Activated naive CD4-positive, alpha-beta T cell treated with Interleukin-2 at 50 U/mL for 16 hours (primary cell): ENCODE measurements around the gene ITIH6.
A peak's percentile ranks its signal among the peaks of the same experiment; 100 is the strongest.
"Not testable (repeated sequence)": the region's sequence is repeated elsewhere in the genome, so short reads cannot be mapped to it uniquely, and the experiment has no call there.

Source experiments
- DNase-seq: peaks from one replicate; pipeline ENCODE4 v3.0.0-alpha.2; 2020

ITIH6 gene

GRCh38 chrX:54794795-54795194, 3.3 kb downstream of the ITIH6 start:
- no peak for DNase-seq

- DNase-seq, result no peak
These were observed 4.0 kb downstream of the ITIH6 start for GRCh38 chrX:54794028-54794427.

DNA sequence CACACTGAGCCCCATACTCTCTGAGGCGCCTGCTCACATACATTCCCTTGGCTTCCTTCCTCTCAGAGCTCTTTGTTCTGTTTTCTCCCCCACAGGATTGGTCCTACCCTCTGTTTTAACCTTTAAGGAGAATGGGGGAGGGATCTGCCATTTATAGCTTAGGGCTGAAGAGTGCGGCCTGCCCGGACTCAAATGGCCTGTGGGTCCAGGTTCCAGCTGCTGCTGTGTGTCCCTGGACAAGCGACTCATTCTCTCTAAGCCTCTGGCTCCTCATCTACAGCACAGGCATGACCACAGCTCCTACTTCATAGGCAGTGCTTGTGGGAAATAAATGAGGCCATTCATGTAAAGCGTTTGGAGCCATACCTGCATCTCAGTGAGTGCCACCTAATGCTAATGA, 8.7 kb downstream of the ITIH6 start:
- DNase-seq, result not testable (repeated sequence)

GRCh38 chrX:54788446-54788845, 9.6 kb downstream of the ITIH6 start:
- no peak for DNase-seq

GRCh38 chrX:54786967-54787366, 11.1 kb downstream of the ITIH6 start:
- peak; percentile 41 for DNase-seq

DNA sequence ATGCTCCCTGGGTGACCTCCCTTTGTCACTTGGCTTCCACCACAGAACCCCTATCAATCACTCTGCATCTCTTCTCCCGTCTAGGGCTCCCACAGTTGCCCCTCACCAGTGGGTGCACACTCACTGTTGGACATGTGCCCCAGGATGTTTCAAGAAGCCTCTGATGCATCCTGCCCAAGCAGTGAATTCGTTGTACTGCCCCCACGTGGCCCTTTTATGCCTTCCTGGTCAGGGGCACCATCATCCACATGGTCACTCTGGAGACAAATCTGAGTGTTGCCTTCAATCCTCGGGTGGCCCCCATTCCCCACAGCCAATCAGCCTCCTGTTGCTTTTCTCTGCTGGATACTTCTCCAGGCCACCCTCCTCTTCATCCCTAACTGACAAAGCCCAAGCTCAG, 12.2 kb downstream of the ITIH6 start:
- no peak for DNase-seq

DNA sequence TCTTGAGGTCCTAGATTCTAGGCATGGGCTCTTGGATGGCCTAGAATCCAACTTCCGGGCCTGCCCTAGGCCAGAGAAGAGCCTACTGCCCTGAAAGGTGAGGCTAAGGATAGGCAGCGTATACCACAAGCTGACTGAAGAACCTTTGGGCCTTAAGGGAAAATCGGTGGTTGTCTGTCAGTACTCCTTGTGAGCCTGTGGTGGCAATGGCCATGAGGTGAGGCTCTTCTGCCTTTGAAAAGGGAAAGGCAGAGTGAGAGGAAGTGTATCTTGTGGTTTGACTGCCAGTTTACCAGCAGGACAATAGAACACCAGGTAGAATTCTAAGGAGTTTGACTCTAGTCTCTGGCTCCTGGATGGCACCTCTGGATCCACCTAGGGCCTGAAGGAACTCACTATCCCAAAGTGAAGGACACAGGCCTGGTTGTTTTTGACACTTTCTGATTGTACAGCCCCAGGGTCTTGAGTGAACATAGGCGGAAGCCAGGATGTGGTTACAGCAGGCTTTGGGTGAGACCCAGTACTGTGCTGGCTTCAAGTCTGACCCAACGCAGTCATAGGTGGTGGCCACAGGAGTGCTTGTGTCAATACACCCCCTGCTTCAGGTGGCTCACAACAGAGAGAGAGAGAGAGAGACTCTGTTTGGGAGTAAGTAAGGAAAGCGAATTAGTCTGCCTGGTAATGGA, 20.9 kb downstream of the ITIH6 start:
- DNase-seq, result no peak

DNA sequence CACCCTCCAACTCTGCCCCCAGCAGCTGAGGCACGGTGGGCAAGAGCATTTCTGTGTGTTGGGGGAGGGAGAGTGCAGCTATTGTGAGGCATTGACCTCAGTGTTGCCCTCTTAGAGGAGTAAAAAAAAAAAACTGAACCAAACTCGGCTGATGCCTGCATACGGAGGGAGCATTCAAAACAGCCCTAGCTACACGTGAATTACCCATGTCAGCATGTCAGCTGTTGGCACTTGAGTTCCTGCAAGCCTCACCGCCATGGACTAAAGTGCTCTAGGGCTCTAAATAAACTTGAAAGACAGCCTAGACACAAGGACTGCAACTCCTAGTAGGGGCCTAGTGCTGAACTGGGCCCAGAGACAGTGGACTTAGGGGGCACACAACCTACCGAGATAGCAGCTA, 22.0 kb downstream of the ITIH6 start:
- no peak for DNase-seq

DNA sequence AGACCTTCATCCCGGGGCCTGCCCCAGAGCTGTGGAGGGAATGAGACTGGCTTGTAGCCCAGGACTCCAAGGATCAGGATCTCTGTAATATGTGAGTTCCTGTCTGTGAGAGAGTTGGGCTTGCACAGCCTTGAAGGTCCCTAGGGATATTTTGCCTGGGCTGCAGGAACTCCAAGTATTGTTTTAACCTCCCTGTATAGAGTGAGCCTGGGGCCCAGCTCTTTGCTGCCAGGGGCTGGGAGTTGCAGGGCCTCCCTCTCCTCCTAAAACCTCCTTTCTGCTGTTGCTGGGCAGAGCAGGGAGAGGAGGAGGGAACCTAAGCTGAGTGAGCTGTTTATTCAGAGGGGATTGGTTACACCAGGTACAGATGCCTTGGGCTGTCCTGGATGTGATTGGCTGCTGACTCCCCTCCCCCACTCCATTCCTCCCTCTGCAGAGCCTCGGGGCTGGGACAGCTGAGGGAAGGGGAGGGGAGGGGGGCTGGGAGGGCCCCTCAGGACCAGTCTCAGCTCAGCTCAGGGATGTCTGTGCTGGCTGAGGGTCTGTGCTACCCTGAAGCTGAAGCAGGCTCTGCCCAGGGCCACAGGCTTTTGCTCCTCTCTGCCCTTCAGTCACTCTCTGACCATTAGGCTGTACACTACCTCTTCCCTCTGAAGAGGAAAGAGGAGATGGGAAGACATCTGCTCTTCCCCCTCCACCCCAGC, 23.5 kb downstream of the ITIH6 start:
- not testable (repeated sequence) for DNase-seq

- no peak for DNase-seq
These were observed 39.7 kb downstream of the ITIH6 start for GRCh38 chrX:54758114-54759055.

DNA sequence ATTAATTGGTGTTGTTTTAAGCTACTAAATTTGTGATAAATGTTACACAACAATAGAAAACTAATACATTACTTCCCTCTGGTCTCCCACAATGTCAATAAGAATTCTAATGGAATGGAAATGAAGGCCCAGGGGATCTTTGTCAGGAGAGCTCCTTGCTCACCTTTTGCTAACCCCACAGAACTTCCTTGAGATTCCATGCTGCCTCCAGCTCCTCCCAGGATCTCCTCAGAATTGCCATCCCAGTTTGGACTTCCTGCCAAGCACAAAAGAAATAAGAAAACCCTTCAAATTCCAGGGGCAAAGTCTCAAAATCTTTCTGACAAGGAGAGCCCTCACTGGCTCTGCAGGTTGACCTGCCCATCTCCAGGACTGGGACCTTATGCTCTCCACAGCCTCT, 43.2 kb downstream of the ITIH6 start:
- DNase-seq, result no peak

DNA sequence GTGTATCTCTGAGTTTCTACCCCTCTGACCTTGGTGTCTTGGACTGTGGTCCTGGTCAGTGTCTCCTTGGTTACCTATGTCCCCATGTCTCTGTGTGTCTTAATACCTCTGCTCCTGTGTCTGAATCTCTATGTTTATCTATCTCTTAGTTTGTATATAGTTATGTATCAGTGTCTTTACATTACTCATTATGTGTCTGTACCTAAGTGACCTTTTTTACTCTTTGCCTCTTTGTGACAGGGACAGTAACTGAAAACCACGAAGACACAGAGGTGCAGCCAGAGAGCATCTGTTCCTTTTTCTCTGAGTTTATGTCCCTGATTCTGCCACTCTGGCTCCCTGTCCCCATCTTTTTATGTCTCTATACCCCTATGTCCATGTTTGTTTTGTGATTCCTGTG, 49.4 kb downstream of the ITIH6 start:
- no peak for DNase-seq

GRCh38 chrX:54747733-54748393, 50.2 kb downstream of the ITIH6 start:
- no peak for DNase-seq

GRCh38 chrX:54746928-54747327, 51.1 kb downstream of the ITIH6 start:
- no peak for DNase-seq

DNA sequence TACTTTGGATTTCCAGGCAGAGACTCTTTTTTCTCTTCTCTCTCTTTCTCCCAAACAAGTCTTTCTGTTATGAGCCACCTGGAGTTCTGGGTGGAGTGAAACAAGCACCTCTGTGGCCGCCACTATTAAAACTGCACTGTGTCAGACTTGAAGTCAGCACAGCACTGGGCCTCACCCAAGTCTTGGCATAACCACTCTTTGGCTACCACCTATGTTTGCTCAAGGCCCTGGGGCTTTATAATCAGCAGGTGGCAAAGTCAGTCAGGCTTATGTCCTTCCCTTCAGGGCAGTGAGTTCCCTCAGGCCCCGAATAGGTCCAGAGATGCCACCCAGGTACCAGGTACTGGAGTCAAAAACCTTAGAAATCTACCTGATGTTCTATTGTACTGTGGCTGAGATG, 52.4 kb downstream of the ITIH6 start:
- no peak for DNase-seq

DNA sequence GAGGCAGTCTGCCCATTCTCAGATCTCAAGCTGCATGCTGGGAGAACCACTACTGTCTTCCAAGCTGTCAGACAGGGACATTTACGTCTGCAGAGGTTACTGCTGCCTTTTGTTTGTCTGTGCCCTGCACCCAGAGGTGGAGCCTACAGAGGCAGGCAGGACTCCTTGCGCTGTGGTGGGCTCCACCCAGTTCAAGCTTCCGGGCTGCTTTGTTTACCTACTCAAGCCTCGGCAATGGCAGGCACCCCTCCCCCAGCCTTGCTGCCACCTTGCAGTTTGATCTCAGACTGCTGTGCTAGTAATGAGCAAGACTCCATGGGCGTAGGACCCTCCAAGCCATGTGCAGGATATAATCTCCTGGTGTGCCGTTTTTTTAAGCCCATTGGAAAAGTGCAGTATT, 59.5 kb downstream of the ITIH6 start:
- not testable (repeated sequence) for DNase-seq

- not testable (repeated sequence) for DNase-seq
These were observed 61.6 kb downstream of the ITIH6 start for GRCh38 chrX:54736298-54736942.

- no peak for DNase-seq
These were observed 76.6 kb downstream of the ITIH6 start for GRCh38 chrX:54721424-54721823.

GRCh38 chrX:54715621-54716020, 82.4 kb downstream of the ITIH6 start:
- no peak for DNase-seq

GRCh38 chrX:54714424-54714823, 83.6 kb downstream of the ITIH6 start:
- no peak for DNase-seq

- no peak for DNase-seq
These were observed 86.3 kb downstream of the ITIH6 start for GRCh38 chrX:54711735-54712134.

DNA sequence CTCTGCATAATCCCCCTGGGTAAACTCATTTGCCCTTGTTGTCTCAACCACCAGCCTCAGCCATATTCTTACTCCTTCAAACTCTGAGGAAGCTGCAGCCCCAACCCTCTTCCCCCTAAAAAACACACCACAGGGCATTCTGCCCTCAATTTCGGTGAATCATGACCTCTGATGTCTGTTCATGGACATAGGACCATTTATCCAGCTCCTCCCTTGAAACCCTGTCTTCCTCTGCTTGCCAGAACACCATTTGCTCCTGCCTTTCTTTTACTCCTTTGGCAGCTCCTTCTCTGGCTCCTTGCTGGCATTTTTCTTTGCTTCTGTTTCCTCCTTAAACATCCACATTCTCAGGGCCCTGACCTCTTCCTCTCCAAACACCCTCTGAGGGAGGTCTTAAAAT, 87.1 kb downstream of the ITIH6 start:
- no peak for DNase-seq

DNA sequence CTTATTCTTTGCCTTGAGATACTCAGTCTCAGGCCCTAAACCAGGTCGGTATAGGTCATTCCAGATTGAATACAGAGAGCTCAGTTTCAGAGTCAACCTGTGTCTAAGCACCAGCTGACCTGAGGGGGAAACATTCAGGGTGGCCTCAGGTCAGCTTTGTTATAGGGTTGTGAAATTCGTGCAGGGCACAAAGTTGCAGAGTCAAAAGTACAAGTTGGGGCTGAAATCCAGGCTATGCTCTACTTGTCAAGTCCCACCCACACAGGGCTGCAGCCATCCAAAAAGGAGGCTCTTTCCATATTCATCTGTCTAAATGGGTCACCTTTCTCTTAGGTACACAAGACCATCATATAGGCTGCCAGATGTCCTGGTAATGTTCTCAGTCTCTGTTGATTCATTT, 89.7 kb downstream of the ITIH6 start:
- no peak for DNase-seq
